K562 (cell line): Measurements from ENCODE around the gene ICE2. TPM values are rescaled to one million over a fixed set of nuclear protein-coding genes. Genes with fewer than 3 reads are reported as not detected.

Experiments
- ATAC-seq: fragments of 200-7000 bp; cut with Tn5 transposase; 3 replicates; pipeline ENCODE4 v1.9.1; 2020; ENCODE audit warnings: moderate library complexity
- BruUV-seq: library from RNA; stranded (reverse); fragments of 400-500 nt; replicated peaks from 2 replicates; lab custom pipeline; 2021; lab: Mats Ljungman, UMichigan
- CTCF ChIA-PET: fragments of 300-600 bp; formaldehyde crosslinking; extraction: SDS; loops from one replicate; lab custom pipeline; 2021; ENCODE audit warnings: low intra/inter-chr PET ratio; lab: Yijun Ruan, JAX
- POLR2A ChIA-PET: fragments of 300-600, 350-650 bp; sonication (Branson Sonifier 250); formaldehyde crosslinking; extraction: SDS; loops from one replicate; lab custom pipeline; 2021; ENCODE audit warnings: antibody characterized with exemption, inconsistent platforms; lab: Yijun Ruan, JAX
- DNase-seq, 4 experiments: peaks; one replicate each; pipeline versions ENCODE4 v3.0.0 to v3.0.0-alpha.2; 2011 to 2018; ENCODE audit warnings: low spot score in 3 of 4, mixed read lengths in 3 of 4; ENCODE audit errors: extremely low read depth in 1 of 4
- FAIRE-seq: peaks from 2 replicates; lab custom pipeline; 2011; peaks lifted over from hg19 to GRCh38; lab: Jason Lieb, UNC
- H2AFZ ChIP-seq: 2 replicates; pipeline ENCODE4 v1.6.0; 2011; ENCODE audit warnings: low read depth, low read length, control low read depth, inconsistent platforms
- H3K27ac ChIP-seq: fragments of 200-600 bp; 3 replicates; pipeline ENCODE4 v1.8.0; 2011; ENCODE audit warnings: low read depth, mild to moderate bottlenecking, control low read depth, inconsistent platforms, low read length, moderate library complexity, mixed read lengths; ENCODE audit errors: extremely low read depth
- H3K27me3 ChIP-seq, 2 experiments: fragments of 300-600 bp in 1 of 2; 2 replicates in 1 of 2; 3 replicates in 1 of 2; pipeline versions ENCODE4 v1.6.0 to v1.8.0; 2011; ENCODE audit warnings: inconsistent platforms in 2 of 2, low read length in 2 of 2, mild to moderate bottlenecking in 1 of 2, mixed read lengths in 1 of 2, moderate library complexity in 1 of 2; ENCODE audit not compliant: control insufficient read depth in 2 of 2, insufficient read depth in 2 of 2
- H3K36me3 ChIP-seq: fragments of 300-600 bp; 3 replicates; pipeline ENCODE4 v1.8.0; 2011; ENCODE audit warnings: mild to moderate bottlenecking, low read length, inconsistent platforms; ENCODE audit not compliant: control insufficient read depth, insufficient read depth
- H3K4me1 ChIP-seq, 2 experiments: fragments of 200-600 bp in 1 of 2; replicated peaks in 1 of 2; 2 replicates in 1 of 2; 3 replicates in 1 of 2; pipeline versions ENCODE4 v1.5.1 to v1.8.0; 2011; ENCODE audit warnings: inconsistent platforms in 2 of 2, low read length in 2 of 2, mild to moderate bottlenecking in 1 of 2, mixed read lengths in 1 of 2, moderate library complexity in 1 of 2; ENCODE audit not compliant: control insufficient read depth in 2 of 2, insufficient read depth in 2 of 2
- H3K4me2 ChIP-seq: 2 replicates; pipeline ENCODE4 v1.6.1; 2011; ENCODE audit warnings: low read length, control low read depth, inconsistent platforms, mixed read lengths; ENCODE audit not compliant: insufficient read depth
- H3K4me3 ChIP-seq: fragments of 200-600 bp; sonication (generic), shearing (Covaris generic); 2 replicates; pipeline ENCODE4 v1.5.1; 2016; ENCODE audit warnings: control low read depth, inconsistent platforms
- H3K79me2 ChIP-seq: fragments of 200-600 bp; 3 replicates; pipeline ENCODE4 v1.8.0; 2011; ENCODE audit warnings: low read length, inconsistent platforms; ENCODE audit not compliant: control insufficient read depth, insufficient read depth
- H3K9ac ChIP-seq, 2 experiments: 2 replicates each; pipeline versions ENCODE4 v1.6.0 to v1.6.1; 2011; ENCODE audit warnings: low read depth in 2 of 2, low read length in 2 of 2, control low read depth in 1 of 2, inconsistent platforms in 1 of 2, mild to moderate bottlenecking in 1 of 2, mixed read lengths in 1 of 2; ENCODE audit not compliant: insufficient read depth in 1 of 2
- H3K9me1 ChIP-seq: one replicate; pipeline ENCODE4 v1.6.0; 2011; ENCODE audit warnings: inconsistent platforms, mild to moderate bottlenecking, low read length, moderate library complexity; ENCODE audit not compliant: control insufficient read depth, insufficient read depth
- H3K9me3 ChIP-seq: replicated peaks from 2 replicates; pipeline ENCODE4 v1.5.1; 2011; ENCODE audit warnings: low read depth, low read length, inconsistent platforms; ENCODE audit not compliant: control insufficient read depth, insufficient read depth
- H4K20me1 ChIP-seq: replicated peaks from 2 replicates; pipeline ENCODE4 v1.6.1; 2011; ENCODE audit warnings: low read length, inconsistent platforms, mixed read lengths; ENCODE audit not compliant: control insufficient read depth, insufficient read depth
- BACH1 ChIP-seq: fragments of 200-800 bp; sonication (Bioruptor generic); IDR thresholded peaks from 2 replicates; pipeline ENCODE4 v1.6.1; 2016; ENCODE audit warnings: missing genetic modification characterization, missing compliant biosample characterization
- CEBPG ChIP-seq, 3 experiments: fragments of 200-800 bp in 1 of 3; sonication (Bioruptor generic) in 1 of 3; sonication (generic) in 1 of 3; formaldehyde crosslinking in 1 of 3; IDR thresholded peaks in 2 of 3; conservative IDR thresholded peaks in 1 of 3; 2 replicates each; pipeline versions ENCODE4 v1.6.1 to v1.8.0; 2016 to 2022; ENCODE audit warnings: missing compliant biosample characterization in 2 of 3, missing genetic modification characterization in 2 of 3, mild to moderate bottlenecking in 1 of 3, missing genetic modification reagents in 1 of 3
- ILK ChIP-seq: fragments of 450-650 bp; IDR thresholded peaks from 2 replicates; pipeline ENCODE4 v1.6.1; 2016; ENCODE audit warnings: missing genetic modification characterization, low read depth, mild to moderate bottlenecking, missing compliant biosample characterization, moderate library complexity, borderline replicate concordance
- POLR2AphosphoS5 ChIP-seq: IDR thresholded peaks from 2 replicates; pipeline ENCODE4 v1.6.1; 2011; ENCODE audit warnings: mild to moderate bottlenecking, low read depth, low read length, moderate library complexity; ENCODE audit not compliant: control insufficient read depth, insufficient read depth
- TCF3 ChIP-seq: sonication (generic); formaldehyde crosslinking; IDR thresholded peaks from 2 replicates; pipeline ENCODE4 v1.4.0; 2020; ENCODE audit warnings: mild to moderate bottlenecking, missing genetic modification reagents
- ZBTB11 ChIP-seq, 3 experiments: fragments of 200-800 bp in 1 of 3; fragments of 250-450 bp in 1 of 3; fragments of 450-650 bp in 1 of 3; sonication (Bioruptor Pico) in 1 of 3; sonication (Bioruptor generic) in 1 of 3; formaldehyde crosslinking in 1 of 3; IDR thresholded peaks; 2 replicates each; pipeline versions ENCODE4 v1.6.1 to v1.8.0; 2016 to 2022; ENCODE audit warnings: mild to moderate bottlenecking in 2 of 3, missing genetic modification characterization in 2 of 3, missing compliant biosample characterization in 1 of 3, moderate library complexity in 1 of 3
- ZNF197 ChIP-seq: fragments of 200-800 bp; sonication (Bioruptor generic); IDR thresholded peaks from 2 replicates; pipeline ENCODE4 v1.6.1; 2016; ENCODE audit warnings: low read depth, missing genetic modification characterization, missing compliant biosample characterization
- WGBS: fragments of 100-300 bp; shearing (Covaris generic); methylation state at CpG from one replicate; pipeline ENCODE4 v1.1.6; 2016; ENCODE audit warnings: low coverage, mixed read lengths; ENCODE audit not compliant: insufficient coverage; ENCODE audit errors: missing lambda C conversion rate; 5-methylcytosine and 5-hydroxymethylcytosine counted together
- in situ Hi-C: fragments of 300-500 bp; cut with MboI; formaldehyde crosslinking; loops from 4 replicates; pipeline ENCODE4 v1.15.0; 2018; ENCODE audit warnings: inconsistent platforms, mixed read lengths
- intact Hi-C: fragments of 100-400 bp; cut with micrococcal nuclease; formaldehyde crosslinking; loops from 2 replicates; pipeline ENCODE4 v1.14.2; 2022
- polyA plus RNA-seq, 8 experiments: library from polyadenylated mRNA; depleted of rRNA in 4 of 8; stranded (reverse) in 5 of 8; unstranded in 3 of 8; fragments of >200 nt; fragmentation: Nextera tagmentation in 2 of 8; fragmentation: Illumina TruSeq in 1 of 8; extraction: Ambion mirVana in 2 of 8; extraction: Trizol in 1 of 8; gene quantifications; 2 replicates each; pipeline versions ENCODE4 v1.2.1 to v1.2.3, GENCODE V29; 2011 to 2014; ENCODE audit warnings: inconsistent platforms in 1 of 8, missing spikeins in 1 of 8
- total RNA-seq, 7 experiments: library from RNA; depleted of rRNA in 6 of 7; stranded (reverse); fragments of >200 nt in 6 of 7; fragmentation: Illumina TruSeq in 2 of 7; extraction: Trizol in 2 of 7; gene quantifications; 2 replicates each; pipeline versions ENCODE4 v1.2.1 to v1.2.3, GENCODE V29; 2011 to 2021; ENCODE audit warnings: low replicate concordance in 1 of 7

The ICE2 gene
- total and polyA plus RNA-seq, 9 of the 15 experiments (the other 6 are each of a cell fraction or from before 2014, with no cell fraction given) = 21.8 to 87.9 (median 58.1) TPM

- intact Hi-C loops (no loop called here), in situ Hi-C loops (no loop called here)
- DNase-seq = no peak
- H4K20me1 ChIP-seq = no peaks in the 10 kb centered on the region
- no peak for TF ChIP-seq ZNF197 (CRISPR knock-in tag)
- TF ChIP-seq POLR2AphosphoS5 = no peak
- no peak for TF ChIP-seq TCF3
- TF ChIP-seq CEBPG (CRISPR knock-in tag; IDR thresholded peaks at IDR 0.05) = no peak
- TF ChIP-seq CEBPG (tag; conservative IDR thresholded peaks at IDR 0.05 in 1 of 2, IDR thresholded peaks at IDR 0.05 in 1 of 2) = no peak
- TF ChIP-seq BACH1 (tag) = no peak
- no peak for TF ChIP-seq ILK (tag)
- no peak for TF ChIP-seq ZBTB11 (CRISPR knock-in tag; IDR thresholded peaks at IDR 0.05)
- TF ChIP-seq, all 486 proteins: peak for 0
- H3K9ac ChIP-seq = no peak overlapping the region
- no peaks in the 10 kb centered on the region for H3K79me2 ChIP-seq
- no peak for ATAC-seq
- no peak overlapping the region for H2AFZ ChIP-seq
- H3K9me3 ChIP-seq = no peaks in the 10 kb centered on the region
- FAIRE-seq = no peak
- H3K4me3 ChIP-seq = no peak overlapping the region
- H3K4me2 ChIP-seq = no peak overlapping the region
- H3K36me3 ChIP-seq = peaks cover 55% of the 10 kb centered on the region
- POLR2A ChIA-PET = interaction anchor here (1.2 kb wide), 1 partner anchor 10 kb away, joined by 3 read pairs; no protein-coding TSS in a partner anchor
- H3K27me3 ChIP-seq = no peaks in the 10 kb centered on the region
- H3K4me1 ChIP-seq = no peaks in the 10 kb centered on the region
- no peak overlapping the region for H3K27ac ChIP-seq
- BruUV-seq = no TSS peak
- H3K9me1 ChIP-seq = no peaks in the 10 kb centered on the region
- WGBS = 94% methylated on average over 2 of the region's 2 CpGs
- CTCF ChIA-PET = no interaction called here
These were observed 24.1 kb downstream of the ICE2 start for GRCh38 chr15:60454824-60455223.
